ENCODE results near the gene FIGNL2. TPM values are rescaled to one million over a fixed set of nuclear protein-coding genes. Genes with fewer than 3 reads are reported as not detected.

FIGNL2 gene
- total and polyA plus RNA-seq, 2 of the 13 experiments (the other 11 are each of a cell fraction or from before 2014, with no cell fraction given), result 0.82 to 1.00 TPM

DNA sequence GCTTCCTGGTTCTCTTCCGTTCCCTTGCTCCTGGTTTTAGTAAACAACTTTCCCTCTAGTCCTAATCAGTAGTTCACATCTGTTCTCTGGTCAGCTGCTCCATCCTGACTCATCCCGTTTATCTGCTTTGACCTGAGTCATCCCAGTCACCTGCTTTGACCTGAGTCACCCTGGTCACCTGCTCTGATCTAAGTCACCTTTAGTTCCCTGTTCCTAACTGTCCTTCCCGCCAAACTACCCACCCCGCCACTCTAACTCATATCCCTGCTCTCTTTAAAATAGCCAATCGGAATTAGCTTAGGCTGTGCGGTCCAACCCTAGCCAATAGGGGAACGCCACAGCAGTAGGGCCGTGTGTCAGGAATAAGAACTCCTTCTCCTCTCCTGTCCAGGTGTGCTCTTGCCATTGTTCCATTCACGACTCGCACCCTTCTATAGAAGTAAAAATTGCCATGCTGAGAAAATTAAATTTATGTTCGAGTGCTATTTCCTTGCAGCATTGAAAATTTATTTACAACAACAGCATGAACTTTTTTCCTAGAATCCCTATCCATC is 36.2 kb upstream of the FIGNL2 start:
- H3K27ac ChIP-seq (ENCODE audit: extremely low read length, insufficient read depth, low read length), result no peak overlapping the region
- in situ Hi-C loops (cut with HindIII; ENCODE audit: extremely low pct_ligation_motif_present, low pct_unique_long_range_greater_than_20kb) (no loop called here), intact Hi-C loops (cut with micrococcal nuclease; ENCODE audit: unreplicated experiment) (no loop called here)
- no peaks in the 10 kb centered on the region for H3K36me3 ChIP-seq (replicated peaks in 1 of 2; ENCODE audit: control insufficient read depth in 1 of 2, insufficient read depth in 2 of 2, low read length in 2 of 2)
- WGBS (ENCODE audit: low lambda C conversion rate), result 58% methylated on average over 11 of the region's 11 CpGs
- no peak overlapping the region for H3K4me3 ChIP-seq (replicated peaks in 1 of 3; ENCODE audit: insufficient read depth in 1 of 3, low read depth in 2 of 3, low read length in 3 of 3)
- ATAC-seq (peak; percentile 56; the same call in 2 of the 3 replicates), DNase-seq (ENCODE audit: low spot score) (peak; percentile 80), FAIRE-seq (no peak)
- POLR2A ChIA-PET, result no interaction called here
- no peak overlapping the region for H3K9ac ChIP-seq (ENCODE audit: insufficient read depth, low read depth, low read length)
- BruUV-seq (replicated peaks), result no TSS peak
- no peaks in the 10 kb centered on the region for H4K20me1 ChIP-seq (ENCODE audit: insufficient read depth, low read length)
- H3K9me3 ChIP-seq (ENCODE audit: low read length), result no peaks in the 10 kb centered on the region
- H2AFZ ChIP-seq (ENCODE audit: low read length), result no peak overlapping the region
- CTCF ChIA-PET (ENCODE audit: low intra/inter-chr PET ratio, low total read pairs), result no interaction called here
- no peaks in the 10 kb centered on the region for H3K79me2 ChIP-seq (ENCODE audit: insufficient read depth, low read length)
- peak overlapping the region; percentile 19; the same call in 1 of the 2 replicates for H3K4me2 ChIP-seq (ENCODE audit: low read depth, low read length)
- peaks cover 0 to 3% of the 10 kb centered on the region in 2 experiments; a peak in 2 of 5 replicates for H3K27me3 ChIP-seq (ENCODE audit: control insufficient read depth in 1 of 2, insufficient read depth in 2 of 2, low read length in 2 of 2)
- H3K4me1 ChIP-seq (ENCODE audit: insufficient read depth, low read length), result peaks cover 31% of the 10 kb centered on the region
- peak; percentile 26; the same call in 1 of the 2 replicates for TF ChIP-seq SOX5 (CRISPR knock-in tag; IDR thresholded peaks at IDR 0.05; ENCODE audit: borderline replicate concordance)
- no peak for TF ChIP-seq ZNF350 (CRISPR knock-in tag; IDR thresholded peaks at IDR 0.05; ENCODE audit: borderline replicate concordance, low read depth)
- TF ChIP-seq ZNF788 (CRISPR knock-in tag; IDR thresholded peaks at IDR 0.05; ENCODE audit: borderline replicate concordance), result no peak
- TF ChIP-seq ZNF543 (CRISPR knock-in tag; IDR thresholded peaks at IDR 0.05), result no peak
- TF ChIP-seq, protein P1, sequence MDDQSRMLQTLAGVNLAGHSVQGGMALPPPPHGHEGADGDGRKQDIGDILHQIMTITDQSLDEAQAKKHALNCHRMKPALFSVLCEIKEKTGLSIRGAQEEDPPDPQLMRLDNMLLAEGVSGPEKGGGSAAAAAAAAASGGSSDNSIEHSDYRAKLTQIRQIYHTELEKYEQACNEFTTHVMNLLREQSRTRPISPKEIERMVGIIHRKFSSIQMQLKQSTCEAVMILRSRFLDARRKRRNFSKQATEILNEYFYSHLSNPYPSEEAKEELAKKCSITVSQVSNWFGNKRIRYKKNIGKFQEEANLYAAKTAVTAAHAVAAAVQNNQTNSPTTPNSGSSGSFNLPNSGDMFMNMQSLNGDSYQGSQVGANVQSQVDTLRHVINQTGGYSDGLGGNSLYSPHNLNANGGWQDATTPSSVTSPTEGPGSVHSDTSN (CRISPR knock-in tag; IDR thresholded peaks at IDR 0.05; ENCODE audit: borderline replicate concordance), result no peak
- TF ChIP-seq, protein P2, sequence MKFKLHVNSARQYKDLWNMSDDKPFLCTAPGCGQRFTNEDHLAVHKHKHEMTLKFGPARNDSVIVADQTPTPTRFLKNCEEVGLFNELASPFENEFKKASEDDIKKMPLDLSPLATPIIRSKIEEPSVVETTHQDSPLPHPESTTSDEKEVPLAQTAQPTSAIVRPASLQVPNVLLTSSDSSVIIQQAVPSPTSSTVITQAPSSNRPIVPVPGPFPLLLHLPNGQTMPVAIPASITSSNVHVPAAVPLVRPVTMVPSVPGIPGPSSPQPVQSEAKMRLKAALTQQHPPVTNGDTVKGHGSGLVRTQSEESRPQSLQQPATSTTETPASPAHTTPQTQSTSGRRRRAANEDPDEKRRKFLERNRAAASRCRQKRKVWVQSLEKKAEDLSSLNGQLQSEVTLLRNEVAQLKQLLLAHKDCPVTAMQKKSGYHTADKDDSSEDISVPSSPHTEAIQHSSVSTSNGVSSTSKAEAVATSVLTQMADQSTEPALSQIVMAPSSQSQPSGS (CRISPR knock-in tag; IDR thresholded peaks at IDR 0.05), result no peak
- TF ChIP-seq MTF2 (CRISPR knock-in tag; IDR thresholded peaks at IDR 0.05; ENCODE audit: borderline replicate concordance), result no peak
- TF ChIP-seq, protein P3, sequence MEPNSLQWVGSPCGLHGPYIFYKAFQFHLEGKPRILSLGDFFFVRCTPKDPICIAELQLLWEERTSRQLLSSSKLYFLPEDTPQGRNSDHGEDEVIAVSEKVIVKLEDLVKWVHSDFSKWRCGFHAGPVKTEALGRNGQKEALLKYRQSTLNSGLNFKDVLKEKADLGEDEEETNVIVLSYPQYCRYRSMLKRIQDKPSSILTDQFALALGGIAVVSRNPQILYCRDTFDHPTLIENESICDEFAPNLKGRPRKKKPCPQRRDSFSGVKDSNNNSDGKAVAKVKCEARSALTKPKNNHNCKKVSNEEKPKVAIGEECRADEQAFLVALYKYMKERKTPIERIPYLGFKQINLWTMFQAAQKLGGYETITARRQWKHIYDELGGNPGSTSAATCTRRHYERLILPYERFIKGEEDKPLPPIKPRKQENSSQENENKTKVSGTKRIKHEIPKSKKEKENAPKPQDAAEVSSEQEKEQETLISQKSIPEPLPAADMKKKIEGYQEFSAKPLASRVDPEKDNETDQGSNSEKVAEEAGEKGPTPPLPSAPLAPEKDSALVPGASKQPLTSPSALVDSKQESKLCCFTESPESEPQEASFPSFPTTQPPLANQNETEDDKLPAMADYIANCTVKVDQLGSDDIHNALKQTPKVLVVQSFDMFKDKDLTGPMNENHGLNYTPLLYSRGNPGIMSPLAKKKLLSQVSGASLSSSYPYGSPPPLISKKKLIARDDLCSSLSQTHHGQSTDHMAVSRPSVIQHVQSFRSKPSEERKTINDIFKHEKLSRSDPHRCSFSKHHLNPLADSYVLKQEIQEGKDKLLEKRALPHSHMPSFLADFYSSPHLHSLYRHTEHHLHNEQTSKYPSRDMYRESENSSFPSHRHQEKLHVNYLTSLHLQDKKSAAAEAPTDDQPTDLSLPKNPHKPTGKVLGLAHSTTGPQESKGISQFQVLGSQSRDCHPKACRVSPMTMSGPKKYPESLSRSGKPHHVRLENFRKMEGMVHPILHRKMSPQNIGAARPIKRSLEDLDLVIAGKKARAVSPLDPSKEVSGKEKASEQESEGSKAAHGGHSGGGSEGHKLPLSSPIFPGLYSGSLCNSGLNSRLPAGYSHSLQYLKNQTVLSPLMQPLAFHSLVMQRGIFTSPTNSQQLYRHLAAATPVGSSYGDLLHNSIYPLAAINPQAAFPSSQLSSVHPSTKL (CRISPR knock-in tag; IDR thresholded peaks at IDR 0.05), result peak; percentile 57
- TF ChIP-seq ZNF782 (CRISPR knock-in tag; IDR thresholded peaks at IDR 0.05; ENCODE audit: borderline replicate concordance), result no peak
- no peak for TF ChIP-seq HMGA1 (CRISPR knock-in tag; conservative IDR thresholded peaks at IDR 0.05)
- no peak for TF ChIP-seq ZBTB38 (CRISPR knock-in tag; IDR thresholded peaks at IDR 0.05)
- TF ChIP-seq, protein P4, sequence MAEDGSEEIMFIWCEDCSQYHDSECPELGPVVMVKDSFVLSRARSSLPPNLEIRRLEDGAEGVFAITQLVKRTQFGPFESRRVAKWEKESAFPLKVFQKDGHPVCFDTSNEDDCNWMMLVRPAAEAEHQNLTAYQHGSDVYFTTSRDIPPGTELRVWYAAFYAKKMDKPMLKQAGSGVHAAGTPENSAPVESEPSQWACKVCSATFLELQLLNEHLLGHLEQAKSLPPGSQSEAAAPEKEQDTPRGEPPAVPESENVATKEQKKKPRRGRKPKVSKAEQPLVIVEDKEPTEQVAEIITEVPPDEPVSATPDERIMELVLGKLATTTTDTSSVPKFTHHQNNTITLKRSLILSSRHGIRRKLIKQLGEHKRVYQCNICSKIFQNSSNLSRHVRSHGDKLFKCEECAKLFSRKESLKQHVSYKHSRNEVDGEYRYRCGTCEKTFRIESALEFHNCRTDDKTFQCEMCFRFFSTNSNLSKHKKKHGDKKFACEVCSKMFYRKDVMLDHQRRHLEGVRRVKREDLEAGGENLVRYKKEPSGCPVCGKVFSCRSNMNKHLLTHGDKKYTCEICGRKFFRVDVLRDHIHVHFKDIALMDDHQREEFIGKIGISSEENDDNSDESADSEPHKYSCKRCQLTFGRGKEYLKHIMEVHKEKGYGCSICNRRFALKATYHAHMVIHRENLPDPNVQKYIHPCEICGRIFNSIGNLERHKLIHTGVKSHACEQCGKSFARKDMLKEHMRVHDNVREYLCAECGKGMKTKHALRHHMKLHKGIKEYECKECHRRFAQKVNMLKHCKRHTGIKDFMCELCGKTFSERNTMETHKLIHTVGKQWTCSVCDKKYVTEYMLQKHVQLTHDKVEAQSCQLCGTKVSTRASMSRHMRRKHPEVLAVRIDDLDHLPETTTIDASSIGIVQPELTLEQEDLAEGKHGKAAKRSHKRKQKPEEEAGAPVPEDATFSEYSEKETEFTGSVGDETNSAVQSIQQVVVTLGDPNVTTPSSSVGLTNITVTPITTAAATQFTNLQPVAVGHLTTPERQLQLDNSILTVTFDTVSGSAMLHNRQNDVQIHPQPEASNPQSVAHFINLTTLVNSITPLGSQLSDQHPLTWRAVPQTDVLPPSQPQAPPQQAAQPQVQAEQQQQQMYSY (CRISPR knock-in tag; IDR thresholded peaks at IDR 0.05), result 0 out of 2 replicates have a peak, but pooled peaks have one; percentile 34
- TF ChIP-seq GATAD2A (CRISPR knock-in tag; IDR thresholded peaks at IDR 0.05), result peak; percentile 60; the same call in 1 of the 2 replicates
- no peak for TF ChIP-seq ZNF589 (CRISPR knock-in tag; conservative IDR thresholded peaks at IDR 0.05)
- TF ChIP-seq KDM3A (CRISPR knock-in tag; IDR thresholded peaks at IDR 0.05; ENCODE audit: low read depth), result no peak

All from HepG2 (cell line).